Ishikawa (cell line): Measurements from ENCODE around the gene PRUNE2.
A peak's percentile ranks its signal among the peaks of the same experiment; 100 is the strongest.

Experiments
- CEBPB ChIP-seq: IDR thresholded peaks from 2 replicates; pipeline ENCODE4 v1.6.1; 2012
- CREB1 ChIP-seq: IDR thresholded peaks from 2 replicates; pipeline ENCODE4 v1.6.1; 2012; ENCODE audit warnings: low read depth
- EGR1 ChIP-seq: IDR thresholded peaks from 2 replicates; pipeline ENCODE4 v1.6.1; 2012
- EP300 ChIP-seq: IDR thresholded peaks from 2 replicates; pipeline ENCODE4 v1.6.1; 2012; ENCODE audit warnings: borderline replicate concordance
- FOXM1 ChIP-seq: IDR thresholded peaks from 2 replicates; pipeline ENCODE4 v1.6.1; 2012; ENCODE audit warnings: low read depth, borderline replicate concordance
- NFIC ChIP-seq: IDR thresholded peaks from 2 replicates; pipeline ENCODE4 v1.6.1; 2012
- RAD21 ChIP-seq: IDR thresholded peaks from 2 replicates; pipeline ENCODE4 v1.6.1; 2012; ENCODE audit warnings: low read depth
- REST ChIP-seq: IDR thresholded peaks from 2 replicates; pipeline ENCODE4 v1.6.1; 2012; ENCODE audit warnings: low read depth, mild to moderate bottlenecking
- TAF1 ChIP-seq: IDR thresholded peaks from 2 replicates; pipeline ENCODE4 v1.6.1; 2012; ENCODE audit warnings: low read depth, mild to moderate bottlenecking
- TCF12 ChIP-seq: IDR thresholded peaks from 2 replicates; pipeline ENCODE4 v1.6.1; 2012; ENCODE audit warnings: low read depth
- TEAD4 ChIP-seq: IDR thresholded peaks from 2 replicates; pipeline ENCODE4 v1.6.1; 2012
- USF1 ChIP-seq: IDR thresholded peaks from 2 replicates; pipeline ENCODE4 v1.6.1; 2012
- YY1 ChIP-seq: IDR thresholded peaks from 2 replicates; pipeline ENCODE4 v1.6.1; 2012; ENCODE audit warnings: low read depth
- ZBTB7A ChIP-seq: IDR thresholded peaks from 2 replicates; pipeline ENCODE4 v1.6.1; 2012; ENCODE audit warnings: low read depth
- TF ChIP-seq, protein P1 (sequence below): IDR thresholded peaks from 2 replicates; pipeline ENCODE4 v1.6.1; 2012

Gene PRUNE2

DNA sequence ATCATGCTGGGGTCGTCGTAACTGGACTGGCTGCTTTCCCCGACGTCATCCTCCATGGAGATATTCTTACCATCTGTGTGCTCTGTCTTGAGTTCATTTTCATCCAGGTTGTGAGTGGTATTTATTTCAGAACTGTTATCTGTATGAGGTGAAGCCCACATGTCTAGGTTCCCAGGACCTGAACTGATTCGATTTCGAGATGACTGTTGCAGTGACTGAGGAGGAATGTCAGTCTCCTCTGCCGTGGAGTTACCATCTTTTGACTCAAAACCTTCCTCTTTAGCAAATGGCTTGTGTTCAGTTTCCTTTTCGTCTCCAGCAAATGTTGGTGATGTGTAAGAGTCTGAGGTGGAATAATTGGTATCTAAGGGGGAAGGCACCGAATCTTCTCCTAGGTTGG, 196.9 kb downstream of the PRUNE2 start:
- TF ChIP-seq TAF1 (no peak), REST (no peak), RAD21 (no peak), YY1 (no peak), EP300 (no peak), TCF12 (no peak), CEBPB (no peak), CREB1 (no peak), FOXM1 (no peak), ZBTB7A (no peak), EGR1 (no peak), TEAD4 (no peak), USF1 (no peak), NFIC (no peak)
- TF ChIP-seq, protein P1, sequence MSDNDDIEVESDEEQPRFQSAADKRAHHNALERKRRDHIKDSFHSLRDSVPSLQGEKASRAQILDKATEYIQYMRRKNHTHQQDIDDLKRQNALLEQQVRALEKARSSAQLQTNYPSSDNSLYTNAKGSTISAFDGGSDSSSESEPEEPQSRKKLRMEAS, result no peak

DNA sequence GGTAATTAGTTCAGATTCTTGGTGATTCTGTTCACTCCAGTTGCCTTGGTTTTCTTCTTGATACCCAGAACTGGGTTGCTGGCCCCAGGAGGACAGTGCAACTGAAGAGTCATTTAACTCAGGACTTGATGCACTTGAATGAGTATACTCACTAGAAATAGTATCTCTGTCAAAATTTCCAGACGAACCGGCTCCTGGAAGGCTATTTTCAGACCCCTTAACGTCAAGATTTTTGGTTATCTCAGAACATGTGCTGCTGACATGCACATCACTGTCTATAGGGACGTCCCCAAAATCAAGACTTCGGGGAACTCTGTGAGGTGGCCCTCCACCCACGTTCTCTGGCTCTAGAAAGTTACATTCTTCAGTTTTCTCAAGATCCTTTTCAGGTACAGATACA, 198.4 kb downstream of the PRUNE2 start:
- TF ChIP-seq CREB1 (no peak), NFIC (no peak), USF1 (no peak), CEBPB (no peak), EGR1 (no peak), FOXM1 (no peak), TAF1 (no peak), YY1 (no peak), EP300 (no peak), TCF12 (no peak), REST (no peak), RAD21 (no peak), ZBTB7A (no peak), TEAD4 (no peak)
- TF ChIP-seq, protein P1, result no peak

- no peak for TF ChIP-seq TCF12
- TF ChIP-seq ZBTB7A, result no peak
- TF ChIP-seq NFIC, result no peak
- TF ChIP-seq TAF1, result no peak
- peak; percentile 88 for TF ChIP-seq RAD21
Observed at GRCh38 chr9:76704593-76705204, 201.2 kb downstream of the PRUNE2 start.

- TF ChIP-seq TEAD4 (no peak), RAD21 (no peak), NFIC (no peak), ZBTB7A (no peak), REST (no peak), TCF12 (no peak), YY1 (no peak), USF1 (no peak), FOXM1 (no peak), EGR1 (no peak), CEBPB (no peak), CREB1 (no peak), EP300 (no peak)
- TF ChIP-seq, protein P1, result no peak
Observed at GRCh38 chr9:76703270-76703669, 202.6 kb downstream of the PRUNE2 start.
